Mammary epithelial cell (primary cell): Measurements from ENCODE around the gene ACVR1B.

ENCODE experiments used
- CTCF ChIP-seq, 2 donors: IDR thresholded peaks in 1 of 2; conservative IDR thresholded peaks in 1 of 2; 2 replicates each; pipeline ENCODE4 v1.5.1; 2011 to 2012; ENCODE audit warnings: inconsistent platforms in 2 of 2, low read length in 2 of 2, mild to moderate bottlenecking in 2 of 2, control low read depth in 1 of 2, low read depth in 1 of 2; ENCODE audit not compliant: insufficient read depth in 1 of 2; ENCODE audit errors: extremely low read depth in 1 of 2
- EZH2 ChIP-seq: IDR thresholded peaks from 2 replicates; pipeline ENCODE4 v1.6.1; 2012; ENCODE audit warnings: low read length, inconsistent platforms, borderline replicate concordance

- TF ChIP-seq CTCF (conservative IDR thresholded peaks at IDR 0.05 in 1 of 2, IDR thresholded peaks at IDR 0.05 in 1 of 2; ENCODE audit: extremely low read depth in 1 of 2, insufficient read depth in 1 of 2, low read depth in 1 of 2, low read length in 2 of 2) (no peak), EZH2 (no peak)
These were observed 759 bp upstream of the ACVR1B start for GRCh38 chr12:51950682-51951198.
